ENCODE results near the gene NEURL4.

The NEURL4 gene

DNA sequence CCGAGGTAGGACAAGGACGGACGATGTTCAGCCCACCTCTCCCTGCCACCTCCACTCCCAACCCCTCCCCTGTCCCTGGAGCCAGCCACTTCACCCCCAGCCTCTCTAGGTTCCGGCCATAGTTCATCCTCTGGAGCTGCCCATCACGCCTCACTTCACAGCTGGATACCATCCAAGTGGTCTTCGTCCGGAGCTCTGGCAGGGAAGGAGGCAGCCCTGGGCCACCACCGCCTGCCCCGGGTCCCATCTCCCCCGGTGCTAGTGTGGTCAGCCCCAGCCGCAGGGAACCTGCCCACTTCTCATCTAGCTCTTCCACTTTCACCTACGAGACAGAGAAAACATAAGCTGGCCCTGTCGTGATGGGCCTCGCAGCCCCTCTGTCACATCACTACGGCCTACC, 7.7 kb downstream of the NEURL4 start:
- no peak for FAIRE-seq

- FAIRE-seq: no peak
Measured at GRCh38 chr17:7318121-7318860, 10.8 kb downstream of the NEURL4 start.

- FAIRE-seq: no peak
Measured at GRCh38 chr17:7317161-7317803, 11.9 kb downstream of the NEURL4 start.

DNA sequence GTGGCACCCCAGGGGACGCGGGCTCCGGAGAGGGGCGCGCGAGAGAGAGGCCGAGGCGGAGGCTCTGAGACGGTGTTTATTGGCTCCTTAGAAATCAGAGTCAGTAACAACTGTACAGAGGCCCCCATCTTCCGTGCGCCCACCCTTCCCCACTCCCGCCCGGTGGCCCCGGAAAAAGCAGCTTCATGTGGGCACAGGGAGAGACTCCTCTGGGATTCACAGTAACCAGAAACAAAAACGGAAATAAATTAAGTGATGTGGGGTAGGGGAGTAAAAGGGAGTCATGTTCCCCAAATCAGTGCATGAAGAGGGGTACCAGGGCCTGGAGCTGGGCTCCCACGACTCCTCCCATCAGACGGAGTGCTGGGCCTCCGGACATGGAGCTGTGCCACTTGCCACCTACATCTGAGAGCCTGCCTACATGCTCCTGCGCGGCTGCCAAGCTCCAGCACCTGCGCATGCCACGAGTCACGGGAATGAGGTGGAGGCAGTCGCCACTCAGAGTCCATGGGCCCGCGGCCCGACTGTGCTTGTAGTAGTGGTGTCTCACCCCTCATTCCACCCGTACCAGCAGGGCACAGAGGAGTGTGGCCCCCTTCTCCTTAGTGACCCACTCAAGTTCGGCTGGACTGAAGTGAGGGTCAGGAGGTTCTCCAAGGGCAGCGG, 13.4 kb downstream of the NEURL4 start:
- FAIRE-seq: no peak

GRCh38 chr17:7314719-7315569, 14.2 kb downstream of the NEURL4 start, which contains the start of gene GPS2:
Gene GPS2 (minus strand): TSS chr17:7315360. CDS start chr17:7315052, 308 bp downstream.
- FAIRE-seq: peak; percentile 65

DNA sequence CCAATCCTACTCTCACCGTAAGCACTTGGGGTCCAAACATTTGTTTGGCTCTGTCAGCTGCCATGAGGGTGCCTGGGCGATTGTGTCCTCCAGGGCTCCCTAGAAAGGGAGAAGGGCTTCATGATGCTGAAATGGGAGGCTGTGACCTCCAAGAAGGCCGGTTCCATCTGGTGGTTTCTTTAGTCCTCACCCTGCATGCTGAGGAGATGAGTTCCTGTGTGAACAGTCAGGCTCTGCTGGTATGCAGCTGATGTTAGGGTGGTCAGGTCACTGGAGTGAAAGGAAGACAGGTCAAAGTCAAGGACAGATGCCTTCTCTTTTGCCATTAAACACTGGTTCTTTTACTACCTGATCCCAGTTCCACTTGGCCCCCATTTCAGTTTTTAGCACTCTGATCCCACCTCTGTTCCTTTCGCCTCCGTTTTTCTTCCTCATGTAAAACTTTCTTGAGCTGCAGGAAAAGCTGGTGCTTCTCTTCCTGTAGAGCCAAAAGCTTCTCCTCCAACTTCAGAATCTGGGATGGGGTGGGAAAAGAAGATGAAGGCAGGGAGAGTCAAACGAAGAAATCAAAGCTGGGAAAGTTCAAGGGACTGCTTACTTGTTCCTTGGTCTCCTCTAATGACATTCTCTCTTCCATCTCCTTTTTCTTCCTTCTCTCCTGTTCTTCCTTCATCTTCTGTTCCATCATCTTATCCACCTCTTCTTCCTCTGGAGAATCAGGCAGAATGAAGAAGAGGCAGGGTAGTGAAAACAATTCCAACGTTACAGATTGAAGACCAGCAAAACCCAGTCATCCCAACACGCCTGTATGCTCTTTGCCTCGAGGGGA, 15.0 kb downstream of the NEURL4 start:
- FAIRE-seq: no peak

DNA sequence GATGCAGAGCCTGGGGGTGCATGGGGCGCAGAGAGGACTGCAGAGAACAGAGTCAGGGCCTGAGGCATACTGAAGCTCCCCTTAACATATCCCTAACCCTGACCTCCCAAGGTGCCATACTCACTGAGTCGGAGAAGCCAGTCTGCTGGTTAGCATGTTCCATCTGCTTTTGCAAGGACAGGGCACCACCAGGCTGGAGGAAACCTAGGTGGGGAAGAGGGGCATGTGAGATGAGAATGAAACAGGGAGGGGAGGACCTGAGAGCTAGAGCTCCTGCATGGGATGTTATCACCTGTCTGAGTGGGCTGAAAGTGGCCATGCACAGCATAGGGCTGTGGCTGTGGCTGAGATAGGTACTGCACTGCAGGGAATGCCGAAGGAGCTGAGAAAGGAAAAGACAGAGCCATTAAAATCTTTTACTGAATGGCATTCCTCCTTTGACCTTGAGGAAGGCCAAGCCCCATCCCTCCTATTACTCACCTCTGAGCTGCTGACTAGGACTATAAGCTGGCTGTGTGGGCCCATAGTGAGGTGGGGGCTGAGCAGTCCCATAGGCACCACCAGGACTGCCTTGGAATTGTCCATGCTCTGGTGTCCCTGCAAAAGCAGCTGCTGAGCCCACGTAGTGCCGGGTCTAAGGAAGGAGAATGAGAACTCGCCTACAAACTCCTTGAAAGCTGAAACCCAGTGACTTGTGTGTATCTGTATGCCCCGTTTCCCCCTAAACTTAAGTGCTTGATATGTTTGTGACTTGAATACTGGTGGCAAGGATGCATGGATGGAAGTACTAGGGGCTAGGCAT, 15.8 kb downstream of the NEURL4 start:
- peak; percentile 68 for FAIRE-seq

GRCh38 chr17:7312432-7313087, 16.6 kb downstream of the NEURL4 start:
- FAIRE-seq: no peak

GRCh38 chr17:7311110-7311705, 17.9 kb downstream of the NEURL4 start:
- no peak for FAIRE-seq

GRCh38 chr17:7309628-7310027, 19.5 kb downstream of the NEURL4 start:
- FAIRE-seq: no peak

DNA sequence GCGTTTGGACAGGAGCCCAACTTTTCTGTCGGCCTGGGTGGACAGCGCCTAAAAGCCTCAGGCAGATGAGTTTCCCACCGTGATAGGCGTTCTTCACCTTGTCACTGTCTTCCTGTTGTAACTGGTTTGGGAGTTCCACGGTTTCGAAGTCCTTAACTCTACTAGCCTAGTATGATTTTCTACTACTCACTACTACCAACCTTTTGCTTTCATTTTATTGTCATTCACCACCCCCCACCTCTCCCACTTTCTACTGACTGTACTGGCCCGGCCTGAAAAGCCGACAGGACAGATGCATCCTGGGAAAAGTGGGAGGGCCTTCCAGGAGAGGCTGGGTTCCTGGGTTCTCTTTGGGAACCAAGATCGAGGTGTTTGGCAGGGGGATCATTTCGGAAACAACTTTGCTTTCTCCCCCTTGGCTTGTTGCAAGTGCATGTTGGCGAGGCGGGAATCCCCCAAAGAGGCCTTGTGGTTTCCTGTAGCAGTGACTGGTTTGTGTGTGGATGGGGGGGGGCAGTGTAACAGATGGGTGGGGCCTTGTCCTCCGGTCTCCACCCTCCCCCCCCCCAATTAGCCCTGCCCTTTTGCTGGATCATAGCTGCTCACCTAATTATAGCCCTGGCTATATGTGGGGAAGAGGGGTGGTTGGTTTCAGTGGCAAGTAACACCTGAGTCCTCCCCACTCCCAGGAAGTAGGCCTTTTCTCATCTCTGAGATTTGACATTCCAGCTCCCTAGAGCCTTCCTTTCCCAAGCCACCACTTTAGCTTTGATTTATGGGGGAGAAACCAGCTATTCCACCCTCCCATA, 20.3 kb downstream of the NEURL4 start:
- peak; percentile 63 for FAIRE-seq

- FAIRE-seq: no peak
Measured at GRCh38 chr17:7307686-7308624, 21.2 kb downstream of the NEURL4 start.

DNA sequence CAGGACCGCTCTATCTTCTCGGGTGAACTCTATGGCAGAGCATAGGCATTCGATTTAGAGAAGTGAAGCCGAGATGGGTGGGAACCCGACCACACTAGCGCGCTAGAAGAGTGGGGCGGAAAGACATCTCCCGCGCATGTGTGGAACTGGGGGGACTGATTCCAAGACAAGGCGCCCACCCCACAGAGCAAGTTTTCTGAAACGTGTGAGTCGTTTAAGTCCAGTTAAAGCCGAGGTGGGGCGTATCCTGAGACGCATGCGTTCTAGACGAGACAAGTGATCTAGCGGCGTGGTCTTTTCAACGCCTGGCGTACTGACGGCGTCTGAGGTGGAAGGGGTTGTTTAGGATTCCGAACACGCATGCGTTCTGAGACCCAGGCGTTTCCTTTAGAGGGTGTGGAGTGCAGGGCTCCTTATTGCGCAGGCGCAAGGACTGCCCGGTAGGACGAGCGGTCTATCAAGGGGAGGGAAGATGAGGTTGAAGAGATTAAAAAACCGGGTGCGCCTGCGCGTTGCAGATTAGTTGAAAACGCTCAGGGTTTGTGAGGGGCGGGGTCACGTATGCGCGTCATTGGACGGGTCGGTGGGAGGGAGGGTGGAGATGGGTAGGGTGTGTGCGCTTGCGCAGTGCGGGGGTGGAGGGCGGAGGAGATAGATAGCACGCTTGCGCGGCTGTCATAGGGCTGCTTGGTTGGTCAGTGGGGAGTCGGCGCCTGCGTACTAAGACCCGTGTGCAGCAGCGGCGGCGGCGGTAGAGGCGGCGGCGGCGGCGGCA, 22.0 kb downstream of the NEURL4 start, which contains the start of gene EIF5A:
Gene EIF5A, plus strand, starts transcription at position 718 of the 775 bp plus-strand sequence. CDS start 2,008 bp downstream, outside the sequence.
- peak; percentile 100 for FAIRE-seq

- FAIRE-seq: no peak
Measured at GRCh38 chr17:7304179-7304578, 25.0 kb downstream of the NEURL4 start.

GRCh38 chr17:7296189-7296861, 32.8 kb downstream of the NEURL4 start:
- FAIRE-seq: no peak
